ENCODE results near the gene GNG7.
A peak's percentile ranks its signal among the peaks of the same experiment; 100 is the strongest.

DNA sequence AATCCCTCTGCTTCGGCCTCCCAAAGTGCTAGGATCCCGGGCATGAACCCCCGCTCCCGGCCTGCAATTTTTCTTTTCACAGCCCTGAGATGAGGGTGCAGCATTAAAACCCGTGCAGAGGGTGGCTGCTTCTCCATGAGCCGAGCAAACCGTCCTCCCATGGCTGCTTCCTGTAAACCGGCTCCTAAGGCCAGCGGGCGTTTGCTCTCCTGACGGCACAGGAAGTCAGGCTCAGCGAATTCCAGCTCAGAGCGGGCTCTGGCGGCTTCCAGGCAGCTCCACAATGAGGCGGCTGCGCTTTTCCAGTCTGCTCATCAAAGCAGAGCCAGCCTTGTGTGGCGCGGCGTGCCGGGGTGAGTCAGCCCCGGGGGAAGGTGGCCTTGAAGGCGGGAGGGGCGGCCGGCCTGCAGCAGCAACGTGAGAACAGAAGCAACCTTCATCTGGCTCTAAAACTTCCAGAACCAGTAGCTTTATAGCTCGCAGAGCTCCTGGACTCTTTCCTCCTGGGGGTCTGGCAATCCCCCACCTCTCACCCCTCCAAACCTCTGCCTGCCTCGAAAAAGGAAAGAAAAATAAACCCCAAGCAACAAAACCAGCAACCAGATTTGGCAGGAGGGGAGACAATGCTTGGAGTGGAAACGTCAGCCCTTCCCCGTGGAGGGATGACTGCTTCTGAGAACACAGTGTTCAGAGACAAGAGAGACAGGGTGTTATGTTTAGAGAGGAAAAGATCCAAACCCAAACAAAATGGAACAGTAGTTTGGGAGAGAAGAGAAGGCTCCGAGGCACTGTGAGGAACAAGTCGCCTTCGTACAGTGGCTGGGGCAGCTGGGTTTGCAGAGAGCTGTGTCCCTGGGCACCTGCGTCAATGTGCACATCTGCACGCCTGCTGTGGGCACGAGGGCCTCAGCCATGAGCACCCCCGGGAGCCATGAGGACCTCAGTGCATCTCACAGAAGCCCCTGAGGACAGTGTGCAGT lies 158.7 kb downstream of the GNG7 start:
- no peak for TF ChIP-seq EZH2 (IDR thresholded peaks at IDR 0.05; ENCODE audit: low read length)
- TF ChIP-seq, protein P1, sequence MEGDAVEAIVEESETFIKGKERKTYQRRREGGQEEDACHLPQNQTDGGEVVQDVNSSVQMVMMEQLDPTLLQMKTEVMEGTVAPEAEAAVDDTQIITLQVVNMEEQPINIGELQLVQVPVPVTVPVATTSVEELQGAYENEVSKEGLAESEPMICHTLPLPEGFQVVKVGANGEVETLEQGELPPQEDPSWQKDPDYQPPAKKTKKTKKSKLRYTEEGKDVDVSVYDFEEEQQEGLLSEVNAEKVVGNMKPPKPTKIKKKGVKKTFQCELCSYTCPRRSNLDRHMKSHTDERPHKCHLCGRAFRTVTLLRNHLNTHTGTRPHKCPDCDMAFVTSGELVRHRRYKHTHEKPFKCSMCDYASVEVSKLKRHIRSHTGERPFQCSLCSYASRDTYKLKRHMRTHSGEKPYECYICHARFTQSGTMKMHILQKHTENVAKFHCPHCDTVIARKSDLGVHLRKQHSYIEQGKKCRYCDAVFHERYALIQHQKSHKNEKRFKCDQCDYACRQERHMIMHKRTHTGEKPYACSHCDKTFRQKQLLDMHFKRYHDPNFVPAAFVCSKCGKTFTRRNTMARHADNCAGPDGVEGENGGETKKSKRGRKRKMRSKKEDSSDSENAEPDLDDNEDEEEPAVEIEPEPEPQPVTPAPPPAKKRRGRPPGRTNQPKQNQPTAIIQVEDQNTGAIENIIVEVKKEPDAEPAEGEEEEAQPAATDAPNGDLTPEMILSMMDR (optimal IDR thresholded peaks at IDR 0.05 in 1 of 3, IDR thresholded peaks at IDR 0.05 in 1 of 3, conservative IDR thresholded peaks at IDR 0.05 in 1 of 3; ENCODE audit: extremely low read depth in 1 of 3, insufficient read depth in 2 of 3, low read length in 3 of 3) = peak; percentile 42 to 66 (median 45)
